Activated naive CD8-positive, alpha-beta T cell (primary cell): ENCODE measurements around the gene CAMK2D.
A peak's percentile ranks its signal among the peaks of the same experiment; 100 is the strongest.
"Not testable (repeated sequence)": the region's sequence is repeated elsewhere in the genome, so short reads cannot be mapped to it uniquely, and the experiment has no call there.

ENCODE experiments used
- H3K27ac Mint-ChIP-seq: one replicate; pipeline ENCODE4 v1.8.0; 2021; ENCODE audit warnings: mixed read lengths
- H3K27me3 Mint-ChIP-seq: one replicate; pipeline ENCODE4 v1.8.0; 2021; ENCODE audit warnings: mixed read lengths
- H3K36me3 Mint-ChIP-seq: one replicate; pipeline ENCODE4 v1.8.0; 2021; ENCODE audit warnings: mixed read lengths
- H3K4me1 Mint-ChIP-seq: one replicate; pipeline ENCODE4 v1.8.0; 2021; ENCODE audit warnings: low read depth, mixed read lengths
- H3K4me3 Mint-ChIP-seq: one replicate; pipeline ENCODE4 v1.8.0; 2021; ENCODE audit warnings: mild to moderate bottlenecking, mixed read lengths
- H3K9me3 Mint-ChIP-seq: one replicate; pipeline ENCODE4 v1.8.0; 2021; ENCODE audit warnings: low read depth, mixed read lengths

CAMK2D gene

GRCh38 chr4:113761620-113762185 is at the start of gene CAMK2D:
TSS of gene CAMK2D (minus strand) at chr4:113761738. CDS start at chr4:113761068, 670 bp downstream.
- peaks cover 47% of the 10 kb centered on the region for H3K4me1 Mint-ChIP-seq
- peaks cover 14% of the 10 kb centered on the region for H3K36me3 Mint-ChIP-seq
- H3K9me3 Mint-ChIP-seq: no peaks in the 10 kb centered on the region
- peak within 1 kb of the TSS; percentile 97 for H3K4me3 Mint-ChIP-seq
- peak within 1 kb of the TSS; percentile 98 for H3K27ac Mint-ChIP-seq
- H3K27me3 Mint-ChIP-seq: no peaks in the 10 kb centered on the region

- H3K27me3 Mint-ChIP-seq: no peaks in the 10 kb centered on the region
- H3K27ac Mint-ChIP-seq: no peak overlapping the region
- no peaks in the 10 kb centered on the region for H3K4me1 Mint-ChIP-seq
- no peaks in the 10 kb centered on the region for H3K9me3 Mint-ChIP-seq
- H3K4me3 Mint-ChIP-seq: no peak overlapping the region
- no peaks in the 10 kb centered on the region for H3K36me3 Mint-ChIP-seq
Observed at GRCh38 chr4:113810906-113811305, 49.4 kb upstream of the CAMK2D start.

- Mint-ChIP-seq H3K36me3 (peaks cover 5% of the 10 kb centered on the region), H3K4me3 (no peak overlapping the region), H3K27ac (no peak overlapping the region), H3K27me3 (no peaks in the 10 kb centered on the region), H3K4me1 (no peaks in the 10 kb centered on the region), H3K9me3 (peaks cover 4% of the 10 kb centered on the region)
Observed at GRCh38 chr4:113809311-113809710, 47.8 kb upstream of the CAMK2D start.

GRCh38 chr4:113806850-113807249 is 45.3 kb upstream of the CAMK2D start:
- Mint-ChIP-seq H3K9me3 (peaks cover 8% of the 10 kb centered on the region), H3K36me3 (peaks cover 8% of the 10 kb centered on the region), H3K27ac (no peak overlapping the region), H3K27me3 (no peaks in the 10 kb centered on the region), H3K4me3 (no peak overlapping the region), H3K4me1 (no peaks in the 10 kb centered on the region)

GRCh38 chr4:113801882-113802281 is 40.3 kb upstream of the CAMK2D start:
- Mint-ChIP-seq H3K4me1 (no peaks in the 10 kb centered on the region), H3K4me3 (no peak overlapping the region), H3K36me3 (peaks cover 8% of the 10 kb centered on the region), H3K27ac (no peak overlapping the region), H3K27me3 (no peaks in the 10 kb centered on the region), H3K9me3 (peaks cover 12% of the 10 kb centered on the region)

GRCh38 chr4:113796381-113796780 is 34.8 kb upstream of the CAMK2D start:
- not testable (repeated sequence) for H3K4me3 Mint-ChIP-seq, H3K27me3 Mint-ChIP-seq, H3K4me1 Mint-ChIP-seq, H3K27ac Mint-ChIP-seq
- peaks cover 32% of the 10 kb centered on the region for H3K9me3 Mint-ChIP-seq
- peaks cover 20% of the 10 kb centered on the region for H3K36me3 Mint-ChIP-seq

GRCh38 chr4:113790478-113790877 is 28.9 kb upstream of the CAMK2D start:
- Mint-ChIP-seq H3K27me3 (no peaks in the 10 kb centered on the region), H3K27ac (no peak overlapping the region), H3K4me3 (no peak overlapping the region), H3K4me1 (peaks cover 1% of the 10 kb centered on the region), H3K36me3 (peaks cover 20% of the 10 kb centered on the region), H3K9me3 (peaks cover 29% of the 10 kb centered on the region)

- Mint-ChIP-seq H3K9me3 (peaks cover 23% of the 10 kb centered on the region), H3K4me1 (peaks cover 12% of the 10 kb centered on the region), H3K27me3 (no peaks in the 10 kb centered on the region), H3K4me3 (no peak overlapping the region), H3K36me3 (peaks cover 14% of the 10 kb centered on the region), H3K27ac (no peak overlapping the region)
Observed at GRCh38 chr4:113788888-113789287, 27.4 kb upstream of the CAMK2D start.

- Mint-ChIP-seq H3K9me3 (peaks cover 4% of the 10 kb centered on the region), H3K36me3 (peaks cover 5% of the 10 kb centered on the region), H3K4me3 (no peak overlapping the region), H3K27ac (no peak overlapping the region), H3K27me3 (no peaks in the 10 kb centered on the region), H3K4me1 (peaks cover 30% of the 10 kb centered on the region)
Observed at GRCh38 chr4:113785781-113786180, 24.2 kb upstream of the CAMK2D start.

GRCh38 chr4:113784497-113785250 is 23.1 kb upstream of the CAMK2D start:
- Mint-ChIP-seq H3K27me3 (no peaks in the 10 kb centered on the region), H3K4me3 (no peak overlapping the region), H3K27ac (peak overlapping the region; percentile 54), H3K36me3 (peaks cover 5% of the 10 kb centered on the region), H3K9me3 (peaks cover 4% of the 10 kb centered on the region), H3K4me1 (peaks cover 30% of the 10 kb centered on the region)

GRCh38 chr4:113783701-113784100 is 22.2 kb upstream of the CAMK2D start:
- Mint-ChIP-seq H3K36me3 (peaks cover 5% of the 10 kb centered on the region), H3K4me1 (peaks cover 30% of the 10 kb centered on the region), H3K27ac (peak overlapping the region; percentile 17), H3K4me3 (no peak overlapping the region), H3K9me3 (peaks cover 4% of the 10 kb centered on the region), H3K27me3 (no peaks in the 10 kb centered on the region)

GRCh38 chr4:113783289-113783688 is 21.8 kb upstream of the CAMK2D start:
- Mint-ChIP-seq H3K9me3 (peaks cover 4% of the 10 kb centered on the region), H3K4me1 (peaks cover 30% of the 10 kb centered on the region), H3K36me3 (peaks cover 5% of the 10 kb centered on the region), H3K4me3 (no peak overlapping the region), H3K27ac (peak overlapping the region; percentile 17), H3K27me3 (no peaks in the 10 kb centered on the region)

- Mint-ChIP-seq H3K27ac (no peak overlapping the region), H3K36me3 (peaks cover 5% of the 10 kb centered on the region), H3K9me3 (peaks cover 4% of the 10 kb centered on the region), H3K4me1 (peaks cover 30% of the 10 kb centered on the region), H3K27me3 (no peaks in the 10 kb centered on the region), H3K4me3 (no peak overlapping the region)
Observed at GRCh38 chr4:113781439-113782040, 20.0 kb upstream of the CAMK2D start.

- Mint-ChIP-seq H3K27me3 (no peaks in the 10 kb centered on the region), H3K9me3 (no peaks in the 10 kb centered on the region), H3K4me3 (no peak overlapping the region), H3K4me1 (peaks cover 19% of the 10 kb centered on the region), H3K36me3 (no peaks in the 10 kb centered on the region), H3K27ac (no peak overlapping the region)
Observed at GRCh38 chr4:113776679-113777078, 15.1 kb upstream of the CAMK2D start.

- H3K4me3 Mint-ChIP-seq: no peak overlapping the region
- H3K9me3 Mint-ChIP-seq: no peaks in the 10 kb centered on the region
- H3K36me3 Mint-ChIP-seq: no peaks in the 10 kb centered on the region
- no peaks in the 10 kb centered on the region for H3K27me3 Mint-ChIP-seq
- peaks cover 16% of the 10 kb centered on the region for H3K4me1 Mint-ChIP-seq
- H3K27ac Mint-ChIP-seq: no peak overlapping the region
Observed at GRCh38 chr4:113776016-113776415, 14.5 kb upstream of the CAMK2D start.
